DMS53 treated with DMSO at 0.1 percent for 48 hours (cell line): Measurements from ENCODE around the gene POLE3.
"Not testable (repeated sequence)": the region's sequence is repeated elsewhere in the genome, so short reads cannot be mapped to it uniquely, and the experiment has no call there.

Experiments
- DNase-seq: peaks from one replicate; lab custom pipeline; 2025; ENCODE audit not compliant: unreplicated experiment; lab: John Stamatoyannopoulos, UW

The POLE3 gene

DNA sequence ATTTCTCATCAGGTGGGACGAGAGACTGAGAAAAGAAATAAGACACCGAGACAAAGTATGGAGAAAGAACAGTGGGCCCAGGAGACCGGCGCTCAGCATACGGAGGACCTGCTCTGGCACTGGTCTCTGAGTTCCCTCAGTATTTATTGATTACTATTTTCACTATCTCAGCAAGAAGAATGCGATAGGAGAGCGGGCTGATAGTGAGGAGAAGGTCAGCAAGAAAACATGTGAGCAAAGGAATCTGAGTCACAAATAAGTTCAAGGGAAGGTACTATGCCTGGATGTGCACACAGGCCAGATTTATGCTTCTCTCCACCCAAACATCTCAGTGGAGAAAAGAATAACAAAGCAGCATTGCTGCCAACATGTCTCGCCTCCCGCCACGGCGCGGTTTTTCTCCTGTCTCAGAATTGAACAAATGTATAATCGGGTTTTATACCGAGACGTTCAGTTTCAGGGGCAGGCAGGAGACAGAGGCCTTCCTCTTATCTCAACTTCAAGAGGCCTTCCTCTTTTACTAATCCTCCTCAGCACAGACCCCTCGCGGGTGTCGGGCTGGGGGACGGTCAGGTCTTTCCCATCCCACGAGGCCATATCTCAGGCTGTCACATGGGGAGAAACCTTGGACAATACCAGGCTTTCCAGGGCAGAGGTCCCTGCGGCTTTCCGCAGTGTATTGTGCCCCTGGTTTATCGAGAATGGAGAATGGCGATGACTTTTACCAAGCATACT, 31.2 kb downstream of the POLE3 start:
- DNase-seq, result not testable (repeated sequence)

DNA sequence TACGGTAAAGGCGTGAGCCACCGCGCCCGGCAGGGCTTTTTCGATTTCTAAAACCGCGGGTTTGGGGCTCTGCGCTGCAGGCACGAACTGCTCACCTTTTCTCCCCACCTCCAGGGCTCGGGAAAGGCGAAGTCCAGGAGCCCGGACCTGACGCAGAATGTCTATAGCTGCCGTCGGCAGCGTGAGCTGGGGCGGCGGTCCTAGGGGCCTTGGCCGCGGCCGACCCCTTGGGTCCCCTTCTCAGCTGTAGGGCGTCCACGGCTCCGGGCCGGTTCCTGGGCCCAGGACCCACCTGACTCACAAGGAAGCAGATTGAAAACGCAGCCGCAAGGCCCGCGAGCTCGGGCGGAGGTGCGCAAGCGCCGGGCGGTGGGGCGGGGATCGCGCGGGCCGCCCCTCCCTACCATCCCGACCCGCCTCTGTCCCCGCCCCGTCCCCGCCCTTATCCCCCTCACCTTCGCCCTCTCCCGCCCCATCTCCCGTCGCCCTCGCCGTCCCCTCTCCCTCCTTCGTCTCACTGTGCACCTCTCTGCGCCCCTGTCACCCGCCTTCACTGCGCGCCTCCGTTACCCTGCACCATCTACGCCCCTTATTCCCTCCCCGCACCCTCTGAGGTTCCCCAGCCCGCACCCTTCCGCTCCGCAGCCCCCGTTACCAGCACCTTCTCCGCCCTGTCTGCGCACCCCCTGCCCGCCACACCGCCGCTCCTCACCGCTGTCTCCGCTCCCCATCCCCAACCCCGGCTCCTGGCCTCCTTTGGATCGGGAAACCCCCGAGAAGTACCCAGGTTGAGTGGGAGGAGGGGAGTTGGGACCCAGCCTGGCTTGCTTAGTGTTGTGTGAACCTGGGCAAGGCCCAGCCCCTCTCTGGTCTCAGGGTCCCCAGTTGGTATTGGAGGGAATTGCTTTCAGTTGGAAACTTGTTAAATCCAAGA, 33.6 kb downstream of the POLE3 start, which contains the start of gene HDHD3:
Gene HDHD3 (minus strand): TSS at position 353 of the 934 bp plus-strand sequence. CDS start 2,632 bp downstream, outside the sequence.
- peak; percentile 70 for DNase-seq

DNA sequence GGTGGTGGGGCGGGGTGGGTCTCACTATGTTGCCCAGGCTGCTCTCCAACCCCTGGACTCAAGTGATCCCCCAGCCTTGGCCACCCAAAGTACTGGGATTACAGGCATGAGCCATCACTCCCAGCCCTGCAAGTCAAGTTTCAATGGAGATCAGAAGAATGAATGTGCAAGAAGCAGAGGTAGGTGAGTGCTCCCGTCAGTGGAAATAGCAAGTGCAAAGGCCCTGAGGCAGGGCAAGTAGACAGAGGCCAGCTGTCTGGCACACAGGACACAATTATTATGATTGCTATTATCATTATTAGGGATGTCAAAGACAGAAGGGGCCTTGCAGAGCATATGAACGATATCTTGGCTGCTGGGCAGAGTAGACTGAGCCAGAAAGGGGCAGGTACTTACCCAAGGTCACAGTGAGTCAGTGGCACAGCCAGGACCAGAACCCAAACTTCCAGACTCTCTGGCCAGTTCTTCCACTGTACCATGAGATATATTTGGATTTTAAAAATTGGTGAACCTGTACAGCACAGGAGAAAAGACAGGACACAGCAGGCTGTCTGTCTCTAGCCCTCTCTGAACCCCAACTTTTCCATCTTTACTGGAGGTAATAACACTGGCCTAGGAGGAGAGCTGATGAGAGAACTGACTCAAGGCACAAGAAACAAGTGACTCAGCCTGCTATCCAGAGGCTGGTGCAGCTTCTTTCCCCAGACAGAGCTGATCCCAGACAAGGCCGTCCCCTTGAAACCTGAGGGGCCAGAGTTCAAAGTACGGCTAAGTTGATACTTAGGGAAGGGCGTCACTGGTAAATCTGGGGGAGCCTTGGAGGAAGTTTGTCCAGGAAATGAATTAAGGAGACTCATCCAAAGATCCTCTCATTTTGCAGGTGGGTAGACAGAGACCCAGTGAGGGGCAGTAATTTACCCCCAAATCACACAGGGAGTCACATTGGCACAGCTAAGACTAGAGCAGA, 35.1 kb downstream of the POLE3 start:
- DNase-seq, result no peak

DNA sequence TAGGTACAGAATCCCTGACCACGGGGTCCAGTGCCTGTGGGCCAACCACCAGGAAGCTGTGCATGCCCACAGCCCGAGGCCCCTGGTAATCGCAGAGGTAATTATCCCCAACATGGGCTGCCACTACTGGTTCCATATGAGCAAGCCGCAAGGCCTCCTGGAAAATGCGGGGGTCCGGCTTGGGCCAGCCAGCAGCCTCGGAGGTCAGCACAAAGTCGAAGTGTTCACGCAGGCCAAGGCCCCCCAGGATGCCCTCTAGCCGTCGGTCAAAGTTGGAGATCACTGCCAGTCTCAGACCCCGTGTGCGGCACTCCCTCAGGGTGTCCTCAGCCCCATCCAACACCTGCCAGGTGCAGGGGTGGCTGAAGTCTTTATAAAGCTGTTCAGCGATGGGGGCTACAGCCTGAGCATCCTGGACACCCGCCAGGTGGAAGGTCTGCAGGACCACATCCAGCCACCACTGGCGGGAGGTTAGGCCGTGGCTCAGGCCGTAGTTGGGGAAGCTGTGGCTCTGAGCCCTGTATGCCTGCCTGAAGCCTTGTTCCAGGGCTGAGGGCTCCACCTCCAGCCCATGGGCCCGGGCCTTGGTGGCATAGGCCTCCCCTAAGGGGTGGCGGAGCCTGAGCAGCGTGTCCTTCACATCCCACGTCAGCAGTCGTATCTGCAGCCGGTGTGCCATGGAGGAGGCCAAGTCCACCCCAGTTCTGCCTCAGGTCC, 36.6 kb downstream of the POLE3 start:
- no peak for DNase-seq

DNA sequence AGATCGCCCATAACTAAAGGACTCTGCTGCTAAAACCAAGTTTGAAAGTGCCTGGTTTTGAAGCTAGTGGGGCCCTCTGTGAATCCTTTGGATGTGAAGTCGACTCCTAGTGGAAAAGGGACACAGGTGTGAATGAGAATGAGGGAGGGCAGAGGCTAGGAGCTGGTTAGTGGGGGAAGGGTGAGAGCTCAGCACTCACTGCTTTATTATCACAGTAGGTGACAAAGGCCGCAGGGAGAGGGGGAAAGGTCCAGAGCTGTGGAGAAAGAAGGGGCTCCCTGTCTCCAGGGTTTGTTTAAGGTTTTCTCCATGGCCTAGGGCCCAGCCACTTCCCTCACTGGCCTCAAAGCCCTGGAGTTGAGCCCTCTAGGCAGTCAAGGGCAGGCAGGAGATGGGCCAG, 37.2 kb downstream of the POLE3 start:
- DNase-seq, result no peak

DNA sequence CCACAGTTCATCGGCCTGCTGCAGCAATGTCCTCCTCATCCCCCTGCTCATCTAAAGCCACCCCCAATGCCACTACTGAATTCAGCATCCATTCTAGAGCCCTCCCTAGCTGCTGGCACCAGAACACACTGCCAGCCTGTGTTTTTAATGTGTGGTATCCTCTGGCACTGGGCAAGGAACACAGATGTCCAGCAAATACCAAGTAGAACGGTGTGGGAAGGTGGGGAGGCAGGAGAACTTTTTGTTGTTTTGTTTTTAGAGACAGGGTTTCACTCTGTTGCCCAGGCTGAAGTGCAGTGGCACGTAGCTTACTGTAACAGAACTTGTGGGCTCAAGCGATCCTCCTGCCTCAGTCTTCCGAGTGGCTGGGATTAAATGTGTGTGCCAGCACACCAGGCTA, 38.4 kb downstream of the POLE3 start:
- DNase-seq, result no peak

DNA sequence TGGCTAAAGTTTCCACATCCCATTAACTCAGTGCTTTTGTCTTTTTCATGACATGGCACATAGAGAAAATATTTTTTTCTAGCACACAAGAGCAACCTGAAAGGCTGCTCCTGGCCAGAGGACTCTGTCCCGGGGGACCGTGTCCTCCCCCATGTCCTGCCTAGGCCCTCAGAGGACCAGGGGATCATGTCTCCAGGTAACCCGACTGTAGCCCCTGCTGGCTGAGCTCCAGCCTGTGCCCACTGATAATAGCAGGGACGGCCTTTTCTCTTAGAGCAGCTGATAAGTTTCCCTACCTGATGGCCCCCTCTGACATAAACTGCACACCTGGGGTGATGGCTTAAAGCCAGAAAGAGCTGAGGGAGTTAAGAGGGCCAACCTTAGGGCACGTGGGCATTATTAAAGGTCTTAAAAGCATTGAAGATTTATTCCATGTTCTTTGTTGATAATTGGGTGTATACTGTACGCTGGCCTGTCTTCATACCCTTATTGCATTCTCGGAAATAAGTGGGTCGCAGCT, 39.6 kb downstream of the POLE3 start:
- no peak for DNase-seq

DNA sequence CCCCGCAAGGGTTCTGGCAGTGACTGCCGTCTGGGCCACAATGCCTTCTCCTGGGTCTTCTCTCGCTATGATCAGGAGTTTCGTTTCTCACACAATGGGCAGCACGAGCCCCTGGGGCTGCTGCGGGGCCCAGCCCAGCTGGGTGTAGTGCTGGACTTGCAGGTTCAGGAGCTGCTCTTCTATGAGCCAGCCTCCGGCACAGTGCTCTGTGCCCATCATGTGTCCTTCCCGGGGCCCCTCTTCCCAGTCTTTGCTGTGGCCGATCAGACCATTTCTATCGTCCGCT, 40.7 kb downstream of the POLE3 start:
- no peak for DNase-seq

DNA sequence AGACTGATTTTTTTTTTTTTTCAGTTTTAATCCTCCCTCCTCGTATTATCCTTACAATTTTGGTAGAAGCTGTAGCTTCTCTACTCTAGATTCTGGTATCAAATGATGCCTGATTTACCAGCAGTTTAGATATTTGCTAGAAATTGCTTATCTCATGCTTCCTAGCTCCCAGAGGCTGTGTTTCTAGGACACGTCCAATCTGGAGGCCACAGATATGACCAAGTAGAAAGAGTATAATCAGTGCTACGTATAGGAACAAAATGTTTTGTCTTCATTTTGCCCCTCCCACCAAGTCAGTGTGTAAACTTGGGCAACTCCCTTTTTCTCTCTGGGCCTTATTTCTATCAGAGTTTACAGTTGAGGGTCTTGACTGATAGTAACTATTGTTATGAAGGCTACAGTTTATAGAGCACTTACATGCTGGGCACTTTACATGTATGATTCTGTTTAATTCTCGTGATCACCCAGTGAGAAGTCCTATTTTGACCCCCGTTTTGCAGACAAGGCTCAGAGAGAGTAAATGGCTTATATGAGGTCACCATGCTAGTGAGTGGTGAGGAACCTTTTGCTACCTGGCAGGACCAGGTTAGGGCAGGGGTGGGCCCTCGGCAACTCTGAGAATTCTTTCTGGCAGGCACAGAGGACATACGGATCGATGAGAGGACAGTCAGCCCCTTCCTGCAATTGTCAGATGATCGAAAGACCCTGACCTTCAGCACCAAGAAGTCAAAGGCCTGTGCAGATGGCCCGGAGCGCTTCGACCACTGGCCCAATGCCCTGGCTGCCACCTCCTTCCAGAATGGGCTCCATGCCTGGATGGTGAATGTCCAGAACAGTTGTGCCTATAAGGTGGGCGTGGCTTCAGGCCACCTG, 41.3 kb downstream of the POLE3 start:
- no peak for DNase-seq

DNA sequence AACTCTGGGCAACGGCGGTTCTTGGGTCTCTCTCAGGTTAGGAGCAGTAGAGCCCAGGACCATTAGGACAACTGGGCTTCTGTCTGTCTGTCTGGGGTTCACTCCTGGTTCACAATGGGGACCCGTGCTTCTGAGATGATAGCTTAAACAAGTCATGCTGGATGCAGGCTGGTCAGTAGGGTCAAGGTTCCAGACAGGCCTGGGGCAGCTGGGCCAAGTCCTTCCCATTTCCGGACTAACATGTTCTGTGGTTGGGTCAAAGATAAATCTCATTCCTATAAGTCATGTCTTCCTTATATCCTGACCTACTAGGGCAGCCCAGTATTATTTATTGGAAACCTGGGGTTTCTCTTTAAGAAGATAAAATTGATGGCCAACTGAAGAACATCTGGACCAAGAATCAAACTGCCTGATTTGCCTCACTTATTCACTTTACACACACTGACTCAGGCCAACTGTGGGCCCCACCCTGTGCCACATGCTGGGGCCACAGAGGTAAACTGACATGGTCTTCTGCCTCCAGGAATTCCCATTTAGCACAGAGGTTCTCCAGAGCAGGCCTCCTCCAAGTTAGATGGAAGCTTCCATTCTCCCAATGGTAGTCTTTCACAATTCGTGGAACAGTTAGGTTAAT, 42.0 kb downstream of the POLE3 start:
- DNase-seq, result no peak

DNA sequence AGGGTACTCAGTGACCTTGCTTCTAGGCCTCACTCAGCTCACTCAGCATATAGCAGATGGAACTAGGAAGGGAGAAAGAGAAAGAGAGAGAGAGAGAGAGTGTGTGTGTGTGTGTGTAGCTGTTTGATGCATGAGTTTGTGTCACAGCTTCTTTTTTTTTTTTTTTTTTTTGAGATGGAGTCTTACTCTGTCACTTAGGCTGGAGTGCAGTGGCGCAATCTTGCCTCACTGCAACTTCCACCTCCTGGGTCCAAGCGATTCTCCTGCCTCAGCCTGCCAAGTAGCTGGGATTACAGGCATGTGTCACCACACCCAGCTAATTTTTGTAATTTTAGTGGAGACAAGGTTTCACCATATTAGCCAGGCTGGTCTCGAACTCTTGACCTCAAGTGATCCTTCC, 44.8 kb downstream of the POLE3 start:
- DNase-seq, result not testable (repeated sequence)

DNA sequence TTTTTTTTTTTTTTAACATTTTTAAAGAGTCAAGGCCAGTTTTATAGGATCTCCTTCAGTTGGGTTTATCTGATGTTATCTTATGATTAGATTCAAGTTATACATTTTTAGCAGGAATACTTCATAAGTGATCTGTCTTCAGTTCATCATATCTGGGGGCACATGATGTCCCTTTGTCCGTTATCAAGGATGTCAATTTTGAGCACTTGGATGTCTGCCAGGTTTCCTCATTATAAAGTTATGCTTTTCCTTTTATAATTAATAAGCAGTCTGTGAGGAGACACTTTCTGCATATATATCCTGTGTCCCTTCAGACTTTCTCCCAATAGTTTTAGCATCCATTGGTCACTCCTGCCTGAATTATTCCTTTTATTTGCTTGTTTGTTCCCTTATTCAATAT, 45.5 kb downstream of the POLE3 start:
- DNase-seq, result no peak

DNA sequence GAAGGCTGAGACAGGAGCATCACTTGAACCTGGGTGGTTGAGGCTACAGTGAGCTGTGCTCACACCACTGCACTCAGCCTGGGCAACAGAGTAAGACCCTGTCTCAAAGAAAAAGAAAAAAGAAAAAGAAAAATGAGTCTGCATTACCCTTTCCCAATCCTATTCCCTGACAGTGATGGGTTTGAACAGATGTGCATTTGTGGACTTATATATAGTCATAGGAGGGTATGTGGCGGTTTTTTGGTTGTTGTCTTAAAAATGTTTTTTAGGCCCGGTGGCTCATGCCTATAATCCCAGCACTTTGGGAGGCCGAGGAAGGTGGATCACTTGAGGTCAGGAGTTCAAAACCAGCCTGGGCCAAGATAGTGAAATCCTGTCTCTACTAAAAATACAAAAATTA, 47.1 kb downstream of the POLE3 start:
- no peak for DNase-seq

DNA sequence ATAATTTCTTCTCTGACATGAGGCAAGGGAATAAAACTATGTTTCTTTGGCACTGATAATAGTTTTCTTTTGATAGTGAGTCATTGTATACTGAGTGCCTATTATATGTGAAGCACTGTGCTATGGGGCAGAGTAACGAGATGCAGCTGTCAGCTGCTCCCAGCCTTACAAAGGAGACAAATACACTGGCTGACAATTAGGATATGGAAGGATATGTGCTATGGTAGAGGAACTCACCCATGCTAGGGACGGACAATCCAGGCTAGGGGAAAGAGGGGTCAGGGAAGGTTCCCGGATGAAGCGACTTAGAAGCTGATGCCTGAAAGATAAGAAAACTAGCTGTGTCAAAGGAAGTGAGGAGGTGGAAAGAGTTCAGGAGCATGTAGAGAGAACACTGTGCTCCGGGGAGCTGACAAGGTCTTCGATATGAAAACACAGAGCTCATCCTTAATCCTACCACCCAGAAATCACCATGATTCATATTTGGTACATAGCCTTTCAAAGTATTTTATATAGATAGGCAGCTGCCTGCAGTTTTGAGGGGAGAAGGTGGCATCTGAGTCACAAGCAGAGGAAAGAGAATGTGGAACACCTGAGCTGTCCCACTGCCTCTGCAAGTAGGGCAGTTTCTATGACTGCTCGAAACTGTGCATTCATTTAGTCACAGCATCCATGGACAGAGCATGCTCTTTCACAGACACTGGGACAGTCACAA, 49.0 kb downstream of the POLE3 start:
- no peak for DNase-seq

DNA sequence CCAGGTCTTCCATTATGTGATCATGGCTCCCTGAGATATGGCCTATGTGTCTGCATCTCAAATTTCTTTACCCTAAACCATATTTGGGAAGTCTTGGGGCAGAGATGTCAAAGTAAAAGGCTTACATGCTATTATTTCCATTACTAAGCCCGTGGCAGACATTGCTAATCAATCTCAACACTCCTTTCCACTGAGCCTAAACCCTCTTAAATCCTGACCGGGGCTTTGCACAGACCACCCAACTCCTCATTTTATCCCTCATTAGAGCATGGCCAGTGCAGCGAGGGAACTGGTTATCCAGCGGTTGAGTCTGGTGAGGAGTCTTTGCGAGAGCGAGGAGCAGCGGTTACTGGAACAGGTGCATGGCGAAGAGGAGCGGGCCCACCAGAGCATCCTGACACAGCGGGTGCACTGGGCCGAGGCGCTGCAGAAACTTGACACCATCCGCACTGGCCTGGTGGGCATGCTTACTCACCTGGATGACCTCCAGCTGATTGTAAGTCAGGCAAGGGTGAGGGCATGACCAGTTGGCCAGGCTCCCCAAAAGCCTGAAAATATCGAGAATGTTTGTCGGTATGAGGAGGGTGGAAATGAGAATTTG, 50.1 kb downstream of the POLE3 start:
- DNase-seq, result no peak

DNA sequence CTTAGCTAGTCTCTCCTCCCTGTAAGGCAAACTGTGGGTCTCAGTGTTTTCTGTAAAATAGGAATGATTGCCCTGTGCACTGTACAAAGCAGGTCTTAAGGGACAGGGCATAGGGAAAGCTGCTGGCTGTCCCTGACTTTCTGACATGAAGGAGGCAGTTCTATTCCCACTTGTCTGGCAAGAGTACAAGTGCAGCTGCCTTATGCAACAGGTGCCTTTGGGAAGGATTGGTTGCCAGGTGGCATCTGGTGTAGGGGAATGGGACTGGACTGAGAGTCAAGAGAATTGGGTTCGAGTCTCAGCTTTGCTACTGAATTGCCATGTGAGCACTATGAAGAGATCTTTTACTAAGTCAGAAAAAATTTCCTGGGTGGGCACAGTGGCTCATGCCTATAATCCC, 51.1 kb downstream of the POLE3 start:
- no peak for DNase-seq
